Measurements from ENCODE around the gene BLTP3B. TPM values are rescaled to one million over a fixed set of nuclear protein-coding genes. Genes with fewer than 3 reads are reported as not detected.
A peak's percentile ranks its signal among the peaks of the same experiment; 100 is the strongest.

BLTP3B gene
- total RNA-seq, 4 donors from 2014 or later, result 30.2 to 42.0 (median 41.2) TPM

DNA sequence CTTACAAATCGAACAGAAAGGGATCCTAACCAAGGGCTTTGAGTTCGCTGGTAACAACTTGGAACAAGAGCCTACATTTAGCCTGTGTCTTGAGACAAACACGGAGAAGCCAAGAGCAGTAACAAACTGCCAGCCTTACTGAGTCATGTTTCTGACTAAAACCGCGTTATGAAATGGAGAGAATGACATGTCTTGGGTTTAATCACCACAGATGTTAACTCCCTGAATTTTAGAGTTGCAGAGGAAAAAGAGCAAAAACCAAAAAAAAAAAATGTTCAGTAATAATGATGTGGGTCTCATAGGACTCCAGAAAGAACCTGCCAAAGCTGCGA, 1.0 kb downstream of the BLTP3B start:
- peaks cover 0 to 6% (median 0%) of the 10 kb centered on the region in 3 donors for H3K36me3 ChIP-seq
- TF ChIP-seq, protein P1, sequence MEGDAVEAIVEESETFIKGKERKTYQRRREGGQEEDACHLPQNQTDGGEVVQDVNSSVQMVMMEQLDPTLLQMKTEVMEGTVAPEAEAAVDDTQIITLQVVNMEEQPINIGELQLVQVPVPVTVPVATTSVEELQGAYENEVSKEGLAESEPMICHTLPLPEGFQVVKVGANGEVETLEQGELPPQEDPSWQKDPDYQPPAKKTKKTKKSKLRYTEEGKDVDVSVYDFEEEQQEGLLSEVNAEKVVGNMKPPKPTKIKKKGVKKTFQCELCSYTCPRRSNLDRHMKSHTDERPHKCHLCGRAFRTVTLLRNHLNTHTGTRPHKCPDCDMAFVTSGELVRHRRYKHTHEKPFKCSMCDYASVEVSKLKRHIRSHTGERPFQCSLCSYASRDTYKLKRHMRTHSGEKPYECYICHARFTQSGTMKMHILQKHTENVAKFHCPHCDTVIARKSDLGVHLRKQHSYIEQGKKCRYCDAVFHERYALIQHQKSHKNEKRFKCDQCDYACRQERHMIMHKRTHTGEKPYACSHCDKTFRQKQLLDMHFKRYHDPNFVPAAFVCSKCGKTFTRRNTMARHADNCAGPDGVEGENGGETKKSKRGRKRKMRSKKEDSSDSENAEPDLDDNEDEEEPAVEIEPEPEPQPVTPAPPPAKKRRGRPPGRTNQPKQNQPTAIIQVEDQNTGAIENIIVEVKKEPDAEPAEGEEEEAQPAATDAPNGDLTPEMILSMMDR (IDR thresholded peaks at IDR 0.05), result no peak
- TF ChIP-seq EP300 (IDR thresholded peaks at IDR 0.05) (peak in 1 of 2 donors; percentile 77), POLR2A (IDR thresholded peaks at IDR 0.05) (no peak)
- 1 to 6% methylated on average over 6 of the region's 6 CpGs for WGBS, 2 donors

DNA sequence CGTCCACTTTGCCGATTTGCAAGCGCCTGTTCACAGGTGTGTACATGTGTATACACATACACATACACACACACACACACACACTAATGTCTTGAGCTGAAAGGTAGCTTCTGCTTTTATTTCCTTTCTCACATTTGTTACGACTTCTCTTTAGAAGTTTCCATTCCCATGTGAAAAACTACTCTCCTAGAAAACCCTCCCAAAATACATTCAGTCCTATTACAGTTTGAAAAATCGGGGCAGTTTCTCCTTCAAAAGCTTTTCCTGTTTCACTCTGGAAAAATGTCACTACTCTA, 3.9 kb downstream of the BLTP3B start:
- no peak for TF ChIP-seq POLR2A (IDR thresholded peaks at IDR 0.05)
- TF ChIP-seq, protein P1 (IDR thresholded peaks at IDR 0.05), result no peak
- no peak for TF ChIP-seq EP300 (IDR thresholded peaks at IDR 0.05)
- WGBS, 2 donors, result 63 to 72% methylated on average over 5 of the region's 5 CpGs
- DNase-seq (ENCODE audit: low spot score in 2 of 2), result no peak
- no peaks in the 10 kb centered on the region for H3K36me3 ChIP-seq
- H3K4me1 ChIP-seq, result peaks cover 0 to 44% (median 17%) of the 10 kb centered on the region in 4 donors
- no peaks in the 10 kb centered on the region for H3K27me3 ChIP-seq
- no peaks in the 10 kb centered on the region for H3K9me3 ChIP-seq
- H3K4me3 ChIP-seq, result peak overlapping the region in 1 of 4 donors; percentile 7
- peak overlapping the region in 2 of 4 donors; percentile 28 to 58 for H3K27ac ChIP-seq

More for the DNA sequence above, 1.0 kb downstream of the BLTP3B start:
- Histone ChIP-seq H3K27ac (peak overlapping the region; percentile 95 to 100 (median 99)), H3K27me3 (no peaks in the 10 kb centered on the region), H3K4me3 (peak overlapping the region; percentile 80 to 99 (median 97)), H3K9me3 (no peaks in the 10 kb centered on the region), H3K4me1 (peaks cover 0 to 44% (median 17%) of the 10 kb centered on the region in 4 donors)
- DNase-seq (ENCODE audit: low spot score in 2 of 2), result peak in 1 of 2 donors; percentile 67

DNA sequence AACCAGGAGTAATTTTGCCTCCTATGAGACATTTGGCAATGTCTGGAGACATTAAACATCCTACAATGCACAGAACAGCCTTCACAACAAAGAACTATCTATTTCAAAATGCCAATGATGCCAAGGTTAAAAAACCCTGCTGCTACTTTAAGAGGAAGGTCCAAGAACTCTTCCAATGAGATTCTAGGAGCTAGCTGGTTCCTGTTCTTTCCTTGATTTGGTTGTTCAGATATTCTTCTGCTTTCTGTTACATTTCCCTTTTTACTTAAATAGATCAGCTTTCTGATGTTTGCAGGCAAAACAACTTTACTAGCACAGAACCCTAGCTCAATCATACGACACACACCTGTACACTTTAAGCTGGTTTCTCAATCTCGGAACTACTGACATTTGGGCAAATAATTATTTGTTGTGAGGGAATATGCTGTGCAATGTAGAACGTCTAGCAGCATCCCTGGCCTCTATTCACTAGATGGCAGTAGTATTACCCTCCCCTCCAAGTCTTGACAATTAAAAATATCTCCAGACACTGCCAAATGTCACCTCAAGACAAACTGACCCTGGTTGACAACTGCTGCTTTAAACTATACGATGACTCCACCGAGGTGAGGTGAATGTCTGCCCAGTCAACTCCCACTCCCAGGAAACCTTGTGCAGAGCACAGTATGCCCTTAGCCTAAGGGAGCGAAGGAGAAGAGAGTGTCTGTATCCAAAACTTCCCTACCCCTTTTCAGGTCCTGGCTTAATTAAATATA, 4.4 kb downstream of the BLTP3B start:
- H3K4me1 ChIP-seq, result peaks cover 0 to 40% (median 15%) of the 10 kb centered on the region in 4 donors
- H3K36me3 ChIP-seq, result no peaks in the 10 kb centered on the region
- peak overlapping the region in 1 of 4 donors; percentile 7 for H3K4me3 ChIP-seq
- H3K9me3 ChIP-seq, result no peaks in the 10 kb centered on the region
- no peak for DNase-seq (ENCODE audit: low spot score in 2 of 2)
- H3K27ac ChIP-seq, result peak overlapping the region in 2 of 4 donors; percentile 28 to 58
- WGBS, 2 donors, result 31 to 33% methylated on average over 6 of the region's 6 CpGs
- no peaks in the 10 kb centered on the region for H3K27me3 ChIP-seq
- TF ChIP-seq POLR2A (IDR thresholded peaks at IDR 0.05) (no peak), EP300 (IDR thresholded peaks at IDR 0.05) (no peak)
- TF ChIP-seq, protein P1 (IDR thresholded peaks at IDR 0.05), result peak in 3 of 5 experiments; percentile 6 to 27 (median 16)

DNA sequence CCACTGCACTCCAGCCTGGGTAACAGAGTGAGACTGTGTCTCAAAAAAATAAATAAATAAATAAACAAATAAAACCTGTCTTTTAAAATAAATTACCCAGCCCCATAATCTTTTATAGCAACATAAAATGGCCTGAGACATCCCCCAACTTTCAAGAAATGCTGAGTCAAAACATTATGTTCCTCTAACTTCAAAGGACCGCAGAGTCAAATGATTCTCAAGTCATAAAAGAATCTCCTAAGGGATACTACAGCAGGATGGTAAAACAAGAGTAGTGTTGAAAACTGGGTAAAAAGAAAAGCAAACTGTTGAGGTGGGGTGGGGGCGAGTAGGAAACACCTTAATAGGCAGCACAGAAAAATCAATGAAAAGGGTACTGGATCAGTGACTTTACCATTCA, 9.5 kb downstream of the BLTP3B start:
- no peak overlapping the region for H3K27ac ChIP-seq
- DNase-seq (ENCODE audit: low spot score in 2 of 2), result no peak
- TF ChIP-seq EP300 (IDR thresholded peaks at IDR 0.05) (no peak), POLR2A (IDR thresholded peaks at IDR 0.05) (no peak)
- TF ChIP-seq, protein P1 (IDR thresholded peaks at IDR 0.05), result no peak
- no peak overlapping the region for H3K4me3 ChIP-seq
- peaks cover 0 to 24% (median 14%) of the 10 kb centered on the region in 4 donors for H3K4me1 ChIP-seq
- WGBS, 2 donors, result 84 to 89% methylated on average over 2 of the region's 2 CpGs
- no peaks in the 10 kb centered on the region for H3K36me3 ChIP-seq
- H3K9me3 ChIP-seq, result peaks cover 0 to 5% (median 0%) of the 10 kb centered on the region in 4 donors
- no peaks in the 10 kb centered on the region for H3K27me3 ChIP-seq

DNA sequence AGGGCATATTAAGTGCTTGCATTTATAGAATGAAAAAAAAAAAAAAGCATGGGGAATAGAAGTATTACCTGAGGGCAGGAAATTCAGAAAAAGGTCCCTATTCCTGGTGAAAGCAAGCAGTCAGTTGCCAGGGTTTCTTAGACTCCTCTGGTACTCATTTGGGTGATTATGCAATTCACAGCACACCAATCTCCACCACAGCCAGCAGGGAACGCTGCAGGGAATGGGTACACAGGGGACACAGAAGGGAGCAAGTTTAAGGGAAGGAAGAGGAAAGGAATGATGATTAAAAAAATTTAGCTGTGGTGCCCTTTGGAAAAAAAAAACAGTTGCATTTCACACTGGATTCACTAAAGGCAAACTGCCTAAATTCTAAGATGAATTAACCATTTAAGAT, 14.2 kb downstream of the BLTP3B start:
- 8 to 14% methylated on average over 1 of the region's 1 CpG for WGBS, 2 donors
- Histone ChIP-seq H3K27me3 (no peaks in the 10 kb centered on the region), H3K4me3 (no peak overlapping the region), H3K4me1 (peaks cover 0 to 51% (median 24%) of the 10 kb centered on the region in 4 donors), H3K9me3 (peaks cover 0 to 5% (median 0%) of the 10 kb centered on the region in 4 donors), H3K36me3 (no peaks in the 10 kb centered on the region), H3K27ac (peak overlapping the region in 2 of 4 donors; percentile 1 to 50)
- peak; percentile 25 to 32 for DNase-seq (ENCODE audit: low spot score in 2 of 2)
- TF ChIP-seq EP300 (IDR thresholded peaks at IDR 0.05), result no peak
- TF ChIP-seq, protein P1 (IDR thresholded peaks at IDR 0.05), result peak in 3 of 5 experiments; percentile 25 to 30 (median 28)
